HepG2 (cell line): Measurements from ENCODE around the gene ZNF526. TPM values are rescaled to one million over a fixed set of nuclear protein-coding genes. Genes with fewer than 3 reads are reported as not detected.
A peak's percentile ranks its signal among the peaks of the same experiment; 100 is the strongest.

Experiments
- HMGXB4 ChIP-seq, 2 experiments: sonication (generic) in 1 of 2; formaldehyde crosslinking in 1 of 2; IDR thresholded peaks; 2 replicates each; pipeline versions ENCODE4 v1.4.0 to v1.6.1; 2018 to 2020; ENCODE audit warnings: missing genetic modification reagents in 2 of 2, borderline replicate concordance in 1 of 2, low read depth in 1 of 2, mild to moderate bottlenecking in 1 of 2, missing biosample characterization in 1 of 2
- IRF2 ChIP-seq: IDR thresholded peaks from 2 replicates; pipeline ENCODE4 v1.6.1; 2018; ENCODE audit warnings: missing genetic modification reagents, missing compliant biosample characterization
- KDM1A ChIP-seq: IDR thresholded peaks from 2 replicates; pipeline ENCODE4 v1.6.1; 2016; ENCODE audit warnings: missing compliant biosample characterization
- RELA ChIP-seq: sonication (generic); formaldehyde crosslinking; IDR thresholded peaks from 2 replicates; pipeline ENCODE4 v1.4.0; 2020; ENCODE audit warnings: missing genetic modification reagents
- STAG1 ChIP-seq: sonication (generic); formaldehyde crosslinking; IDR thresholded peaks from 2 replicates; pipeline ENCODE4 v1.4.0; 2020; ENCODE audit warnings: missing genetic modification reagents
- TAF15 ChIP-seq: fragments of 200-400 bp; formaldehyde crosslinking; IDR thresholded peaks from one replicate; pipeline ENCODE4 v1.6.1; 2018; ENCODE audit warnings: mild to moderate bottlenecking, low read depth, low read length; ENCODE audit not compliant: poor library complexity, severe bottlenecking
- TEAD2 ChIP-seq: sonication (generic); formaldehyde crosslinking; IDR thresholded peaks from 2 replicates; pipeline ENCODE4 v1.9.0; 2021; ENCODE audit warnings: missing genetic modification reagents
- U2AF1 ChIP-seq: fragments of 200-400 bp; formaldehyde crosslinking; optimal IDR thresholded peaks from 2 replicates; pipeline ENCODE3; 2017; ENCODE audit warnings: mild to moderate bottlenecking, low read depth, low read length
- YY1 ChIP-seq: IDR thresholded peaks from 2 replicates; pipeline ENCODE4 v1.6.1; 2011; ENCODE audit warnings: low read length, low read depth, moderate library complexity, mild to moderate bottlenecking; ENCODE audit not compliant: insufficient read depth, insufficient replicate concordance
- ZEB1 ChIP-seq: IDR thresholded peaks from 2 replicates; pipeline ENCODE4 v1.6.1; 2012; ENCODE audit warnings: mild to moderate bottlenecking, low read depth, inconsistent platforms; ENCODE audit not compliant: insufficient replicate concordance
- ZNF337 ChIP-seq: sonication (generic); formaldehyde crosslinking; IDR thresholded peaks from 2 replicates; pipeline ENCODE4 v1.5.1; 2020; ENCODE audit warnings: missing genetic modification reagents, low read depth, mild to moderate bottlenecking, borderline replicate concordance
- ZNF672 ChIP-seq: sonication (generic); formaldehyde crosslinking; IDR thresholded peaks from 2 replicates; pipeline ENCODE4 v1.8.1; 2022; ENCODE audit warnings: missing genetic modification reagents
- ZNF749 ChIP-seq: sonication (generic); formaldehyde crosslinking; IDR thresholded peaks from 2 replicates; pipeline ENCODE4 v1.8.0; 2022; ENCODE audit warnings: mild to moderate bottlenecking, missing genetic modification reagents, moderate library complexity, borderline replicate concordance
- ZNF790 ChIP-seq: sonication (generic); formaldehyde crosslinking; IDR thresholded peaks from 2 replicates; pipeline ENCODE4 v1.8.0; 2022; ENCODE audit warnings: missing genetic modification reagents, mild to moderate bottlenecking, borderline replicate concordance
- polyA plus RNA-seq, 8 experiments: library from polyadenylated mRNA; depleted of rRNA in 3 of 8; stranded (reverse) in 7 of 8; unstranded in 1 of 8; fragments of >200 nt; fragmentation: Illumina TruSeq in 4 of 8; extraction: Trizol in 4 of 8; gene quantifications; 2 replicates each; pipeline versions ENCODE4 v1.2.1 to v1.2.3, GENCODE V29; 2011 to 2016; ENCODE audit warnings: low read depth in 4 of 8, missing spikeins in 1 of 8, mixed read lengths in 1 of 8; ENCODE audit not compliant: insufficient read depth in 1 of 8
- total RNA-seq, 5 experiments: library from RNA; depleted of rRNA; stranded (reverse); fragments of >200 nt; fragmentation: Illumina TruSeq; extraction: Trizol; gene quantifications; 2 replicates each; pipeline ENCODE4 v1.2.3, GENCODE V29; 2016; ENCODE audit warnings: low read depth in 1 of 5
- TF ChIP-seq, protein P1 (sequence below): sonication (generic); formaldehyde crosslinking; IDR thresholded peaks from 2 replicates; pipeline ENCODE4 v1.5.0; 2020; ENCODE audit warnings: mild to moderate bottlenecking, missing genetic modification reagents
- TF ChIP-seq, protein P2 (sequence below): sonication (generic); formaldehyde crosslinking; IDR thresholded peaks from 2 replicates; pipeline ENCODE4 v1.5.0; 2020; ENCODE audit warnings: mild to moderate bottlenecking, low read depth, missing genetic modification reagents, borderline replicate concordance
- TF ChIP-seq, protein P3 (sequence below): sonication (generic); formaldehyde crosslinking; IDR thresholded peaks from 2 replicates; pipeline ENCODE4 v1.4.0; 2020; ENCODE audit warnings: missing genetic modification reagents, mild to moderate bottlenecking, borderline replicate concordance
- TF ChIP-seq, protein P4 (sequence below): sonication (generic); formaldehyde crosslinking; IDR thresholded peaks from 2 replicates; pipeline ENCODE4 v1.5.1; 2020; ENCODE audit warnings: missing genetic modification reagents, mild to moderate bottlenecking, borderline replicate concordance

The ZNF526 gene
- total and polyA plus RNA-seq, 2 of the 13 experiments (the other 11 are each of a cell fraction or from before 2014, with no cell fraction given): 3.3 to 8.4 TPM

DNA sequence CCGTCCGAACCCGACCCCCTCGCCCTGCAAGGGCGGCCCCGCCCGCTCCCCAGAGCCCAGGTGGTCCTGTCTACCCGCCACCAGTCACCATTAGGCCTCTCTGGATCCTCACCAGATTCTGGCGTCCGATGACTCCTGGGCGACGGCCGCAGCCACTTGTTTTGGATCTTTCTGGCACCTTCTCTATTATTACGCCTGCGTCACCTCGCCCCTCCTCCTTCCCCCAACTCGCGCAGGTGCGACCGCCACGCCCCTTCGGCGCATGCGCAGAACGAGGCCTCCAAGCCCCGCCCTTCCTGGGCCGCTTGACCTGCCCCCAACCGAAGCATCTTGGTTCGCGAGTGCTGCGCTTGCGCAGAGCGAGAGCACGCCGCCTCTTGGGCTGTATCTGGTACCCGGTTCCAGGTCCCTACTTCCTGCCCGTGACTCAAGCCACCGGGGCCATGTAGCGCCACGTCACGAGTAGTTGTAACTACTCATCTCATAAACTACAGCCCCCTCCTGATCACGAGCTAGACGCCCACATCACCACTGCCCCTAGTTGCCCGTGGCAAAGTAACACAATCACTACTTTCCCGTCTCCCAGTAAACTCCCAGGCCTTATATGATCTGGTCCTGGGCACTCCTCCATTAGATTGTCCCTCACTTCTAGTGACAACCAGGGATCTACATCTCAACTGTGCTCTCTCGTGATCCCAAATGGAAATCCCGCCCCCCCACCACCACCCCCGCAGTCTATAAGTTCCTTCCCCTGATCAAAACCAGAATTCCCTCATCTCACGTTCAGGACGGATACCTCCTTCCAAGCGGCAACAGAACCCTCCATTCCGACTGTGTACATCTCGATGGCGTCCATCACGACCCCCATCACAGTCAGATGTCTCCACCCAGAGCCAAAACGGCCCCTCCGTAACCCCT is 2.3 kb upstream of the ZNF526 start, which contains the start of gene DEDD2 (continued):
- TF ChIP-seq, protein P1, sequence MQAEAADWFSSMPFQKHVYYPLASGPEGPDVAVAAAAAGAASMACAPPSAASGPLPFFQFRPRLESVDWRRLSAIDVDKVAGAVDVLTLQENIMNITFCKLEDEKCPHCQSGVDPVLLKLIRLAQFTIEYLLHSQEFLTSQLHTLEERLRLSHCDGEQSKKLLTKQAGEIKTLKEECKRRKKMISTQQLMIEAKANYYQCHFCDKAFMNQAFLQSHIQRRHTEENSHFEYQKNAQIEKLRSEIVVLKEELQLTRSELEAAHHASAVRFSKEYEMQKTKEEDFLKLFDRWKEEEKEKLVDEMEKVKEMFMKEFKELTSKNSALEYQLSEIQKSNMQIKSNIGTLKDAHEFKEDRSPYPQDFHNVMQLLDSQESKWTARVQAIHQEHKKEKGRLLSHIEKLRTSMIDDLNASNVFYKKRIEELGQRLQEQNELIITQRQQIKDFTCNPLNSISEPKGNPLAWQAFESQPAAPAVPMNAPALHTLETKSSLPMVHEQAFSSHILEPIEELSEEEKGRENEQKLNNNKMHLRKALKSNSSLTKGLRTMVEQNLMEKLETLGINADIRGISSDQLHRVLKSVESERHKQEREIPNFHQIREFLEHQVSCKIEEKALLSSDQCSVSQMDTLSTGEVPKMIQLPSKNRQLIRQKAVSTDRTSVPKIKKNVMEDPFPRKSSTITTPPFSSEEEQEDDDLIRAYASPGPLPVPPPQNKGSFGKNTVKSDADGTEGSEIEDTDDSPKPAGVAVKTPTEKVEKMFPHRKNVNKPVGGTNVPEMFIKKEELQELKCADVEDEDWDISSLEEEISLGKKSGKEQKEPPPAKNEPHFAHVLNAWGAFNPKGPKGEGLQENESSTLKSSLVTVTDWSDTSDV: no peak
- TF ChIP-seq ZNF790 (CRISPR knock-in tag): no peak
- TF ChIP-seq IRF2: peak; percentile 34; the same call in 1 of the 2 replicates
- peak; percentile 39 for TF ChIP-seq U2AF1
- TF ChIP-seq TEAD2 (CRISPR knock-in tag): no peak
- TF ChIP-seq, protein P2, sequence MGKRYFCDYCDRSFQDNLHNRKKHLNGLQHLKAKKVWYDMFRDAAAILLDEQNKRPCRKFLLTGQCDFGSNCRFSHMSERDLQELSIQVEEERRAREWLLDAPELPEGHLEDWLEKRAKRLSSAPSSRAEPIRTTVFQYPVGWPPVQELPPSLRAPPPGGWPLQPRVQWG: no peak
- TF ChIP-seq, protein P3, sequence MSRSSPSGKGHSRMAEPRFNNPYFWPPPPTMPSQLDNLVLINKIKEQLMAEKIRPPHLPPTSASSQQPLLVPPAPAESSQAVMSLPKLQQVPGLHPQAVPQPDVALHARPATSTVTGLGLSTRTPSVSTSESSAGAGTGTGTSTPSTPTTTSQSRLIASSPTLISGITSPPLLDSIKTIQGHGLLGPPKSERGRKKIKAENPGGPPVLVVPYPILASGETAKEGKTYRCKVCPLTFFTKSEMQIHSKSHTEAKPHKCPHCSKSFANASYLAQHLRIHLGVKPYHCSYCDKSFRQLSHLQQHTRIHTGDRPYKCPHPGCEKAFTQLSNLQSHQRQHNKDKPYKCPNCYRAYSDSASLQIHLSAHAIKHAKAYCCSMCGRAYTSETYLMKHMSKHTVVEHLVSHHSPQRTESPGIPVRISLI (CRISPR knock-in tag): no peak
- TF ChIP-seq ZNF337 (CRISPR knock-in tag): no peak
- TF ChIP-seq TAF15: no peak
- no peak for TF ChIP-seq ZNF672 (CRISPR knock-in tag)
- no peak for TF ChIP-seq KDM1A
- peak; percentile 14 for TF ChIP-seq ZEB1
- no peak for TF ChIP-seq ZNF749 (CRISPR knock-in tag)
- TF ChIP-seq STAG1 (CRISPR knock-in tag): no peak
- TF ChIP-seq YY1: peak; percentile 47
- TF ChIP-seq, protein P4, sequence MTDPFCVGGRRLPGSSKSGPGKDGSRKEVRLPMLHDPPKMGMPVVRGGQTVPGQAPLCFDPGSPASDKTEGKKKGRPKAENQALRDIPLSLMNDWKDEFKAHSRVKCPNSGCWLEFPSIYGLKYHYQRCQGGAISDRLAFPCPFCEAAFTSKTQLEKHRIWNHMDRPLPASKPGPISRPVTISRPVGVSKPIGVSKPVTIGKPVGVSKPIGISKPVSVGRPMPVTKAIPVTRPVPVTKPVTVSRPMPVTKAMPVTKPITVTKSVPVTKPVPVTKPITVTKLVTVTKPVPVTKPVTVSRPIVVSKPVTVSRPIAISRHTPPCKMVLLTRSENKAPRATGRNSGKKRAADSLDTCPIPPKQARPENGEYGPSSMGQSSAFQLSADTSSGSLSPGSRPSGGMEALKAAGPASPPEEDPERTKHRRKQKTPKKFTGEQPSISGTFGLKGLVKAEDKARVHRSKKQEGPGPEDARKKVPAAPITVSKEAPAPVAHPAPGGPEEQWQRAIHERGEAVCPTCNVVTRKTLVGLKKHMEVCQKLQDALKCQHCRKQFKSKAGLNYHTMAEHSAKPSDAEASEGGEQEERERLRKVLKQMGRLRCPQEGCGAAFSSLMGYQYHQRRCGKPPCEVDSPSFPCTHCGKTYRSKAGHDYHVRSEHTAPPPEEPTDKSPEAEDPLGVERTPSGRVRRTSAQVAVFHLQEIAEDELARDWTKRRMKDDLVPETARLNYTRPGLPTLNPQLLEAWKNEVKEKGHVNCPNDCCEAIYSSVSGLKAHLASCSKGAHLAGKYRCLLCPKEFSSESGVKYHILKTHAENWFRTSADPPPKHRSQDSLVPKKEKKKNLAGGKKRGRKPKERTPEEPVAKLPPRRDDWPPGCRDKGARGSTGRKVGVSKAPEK (CRISPR knock-in tag): no peak
- no peak for TF ChIP-seq RELA (CRISPR knock-in tag)
- TF ChIP-seq HMGXB4 (CRISPR knock-in tag; IDR thresholded peaks at IDR 0.05; ENCODE audit: borderline replicate concordance in 1 of 2, low read depth in 1 of 2): peak in 1 of 2 experiments; percentile 48; a peak in 2 of 4 replicates
